Measurements from ENCODE around the gene FBXO31. TPM values are rescaled to one million over a fixed set of nuclear protein-coding genes. Genes with fewer than 3 reads are reported as not detected.

The FBXO31 gene
- total and polyA plus RNA-seq, 12 donors = 19.2 to 106 (median 65.9) TPM

DNA sequence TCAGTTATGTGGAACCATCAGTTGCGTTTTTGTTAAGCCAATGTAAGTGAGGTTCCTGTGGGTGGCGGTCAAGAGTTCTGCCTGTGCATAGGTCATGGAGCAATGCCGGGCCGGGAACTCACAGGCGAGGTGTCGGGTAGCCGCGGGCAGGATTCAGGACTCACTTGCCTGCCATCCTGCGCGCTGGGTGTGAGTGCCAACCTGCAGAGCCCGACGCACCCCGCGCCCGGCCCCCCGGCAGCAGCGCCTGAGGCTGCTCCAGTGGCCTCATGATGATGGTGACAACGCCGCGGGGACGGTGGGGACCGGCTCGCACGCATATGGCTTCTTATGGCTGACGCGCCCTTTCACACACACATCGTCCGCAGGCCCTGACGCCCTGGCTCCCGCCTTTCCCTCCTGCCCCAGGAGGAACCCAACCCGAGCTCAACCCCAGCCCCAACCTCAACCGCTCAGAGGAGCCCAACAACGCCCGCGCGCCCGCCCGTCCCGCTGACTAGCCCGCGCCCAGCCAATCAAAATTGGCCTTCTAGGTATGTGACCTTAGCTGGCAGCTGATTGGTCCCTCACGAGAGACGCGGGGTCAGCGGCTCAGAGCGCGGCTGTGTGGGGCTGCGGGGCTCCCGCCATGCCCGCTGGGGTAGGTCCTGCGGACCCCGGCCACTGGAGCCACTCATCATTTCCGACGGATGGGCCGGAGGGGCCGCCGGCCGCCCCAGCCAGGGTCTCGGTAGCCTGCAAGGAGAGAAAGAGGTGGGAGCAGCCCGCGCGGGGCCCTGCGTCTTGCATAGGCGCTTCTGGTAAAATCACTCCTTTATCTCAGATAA is 66.4 kb downstream of the FBXO31 start, which contains the start of gene C16orf95:
TSS of gene C16orf95 (minus strand) at position 470 of the 827 bp plus-strand sequence. CDS start at position 320, 150 bp downstream.
- Histone ChIP-seq H3K27ac (peak within 1 kb of the TSS; percentile 92 to 100 (median 96)), H3K36me3 (replicated peaks in 1 of 2) (no peaks in the 10 kb centered on the region), H3K9me3 (replicated peaks in 1 of 3) (no peaks in the 10 kb centered on the region), H3K4me3 (peak within 1 kb of the TSS in 3 of 4 donors; percentile 77 to 100 (median 96)), H3K27me3 (no peaks in the 10 kb centered on the region), H3K4me1 (replicated peaks in 1 of 2) (peaks cover 8 to 10% of the 10 kb centered on the region in 2 donors)
- peak; percentile 59 to 95 for TF ChIP-seq POLR2A (IDR thresholded peaks at IDR 0.05)
- peak; percentile 35 to 70 (median 63) for TF ChIP-seq CTCF (IDR thresholded peaks at IDR 0.05)
- intact Hi-C loops (cut with DNase I) = loop anchor here in 1 of 2 donors (10.0 kb wide), 1 partner anchor 318 kb away; no protein-coding TSS in a partner anchor
- 0 to 1% (median 1%) methylated on average over 10 to 64 of the region's 64 CpGs for WGBS, 4 donors
- DNase-seq = peak; percentile 97 to 99 (median 98)

DNA sequence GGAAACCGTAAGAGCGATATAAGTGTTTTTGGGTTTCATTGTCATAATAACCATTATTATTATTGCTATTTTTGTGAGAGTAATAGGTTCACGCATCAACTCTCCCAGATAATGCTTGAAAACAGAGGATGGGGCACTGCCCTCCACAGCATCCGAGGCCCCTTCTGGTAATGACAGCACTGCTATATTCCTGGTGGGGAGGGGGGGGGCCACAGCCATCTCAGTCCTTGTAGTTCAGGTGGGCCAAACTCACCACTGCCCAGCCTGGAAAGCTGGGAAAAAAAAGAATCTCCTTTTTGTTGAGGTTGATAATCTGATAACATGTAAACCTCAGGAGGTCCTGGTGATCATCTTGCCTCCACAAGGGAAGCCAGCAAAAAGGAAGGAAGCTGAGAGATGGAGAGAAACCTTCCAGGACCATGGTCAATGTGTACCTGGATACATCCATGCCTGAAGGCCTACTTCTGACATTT is 67.1 kb downstream of the FBXO31 start:
- H3K4me3 ChIP-seq = peak overlapping the region in 2 of 4 donors; percentile 77 to 96
- H3K27me3 ChIP-seq = no peaks in the 10 kb centered on the region
- peak overlapping the region; percentile 92 to 100 (median 96) for H3K27ac ChIP-seq
- intact Hi-C loops (cut with DNase I) = loop anchor here in 1 of 2 donors (10.0 kb wide), 1 partner anchor 318 kb away; no protein-coding TSS in a partner anchor
- H3K4me1 ChIP-seq (replicated peaks in 1 of 2) = peaks cover 8 to 10% of the 10 kb centered on the region in 2 donors
- no peaks in the 10 kb centered on the region for H3K9me3 ChIP-seq (replicated peaks in 1 of 3)
- H3K36me3 ChIP-seq (replicated peaks in 1 of 2) = no peaks in the 10 kb centered on the region
- TF ChIP-seq CTCF (IDR thresholded peaks at IDR 0.05) = no peak
- DNase-seq = peak in 1 of 7 donors; percentile 24
- 89 to 97% (median 95%) methylated on average over 4 of the region's 4 CpGs for WGBS, 4 donors

- H3K27ac ChIP-seq = no peak overlapping the region
- DNase-seq = no peak
- TF ChIP-seq POLR2A (IDR thresholded peaks at IDR 0.05) = no peak
- TF ChIP-seq CTCF (IDR thresholded peaks at IDR 0.05) = no peak
- intact Hi-C loops (cut with DNase I) = loop anchor here in 1 of 2 donors (10.0 kb wide), 1 partner anchor 320 kb away; no protein-coding TSS in a partner anchor
- 65 to 83% (median 76%) methylated on average over 7 to 10 of the region's 10 CpGs for WGBS, 4 donors
- no peaks in the 10 kb centered on the region for H3K36me3 ChIP-seq (replicated peaks in 1 of 2)
- peaks cover 8 to 10% of the 10 kb centered on the region in 2 donors for H3K4me1 ChIP-seq (replicated peaks in 1 of 2)
- H3K27me3 ChIP-seq = no peaks in the 10 kb centered on the region
- H3K9me3 ChIP-seq (replicated peaks in 1 of 3) = no peaks in the 10 kb centered on the region
- H3K4me3 ChIP-seq = no peak overlapping the region
Measured at GRCh38 chr16:87314990-87315420, 68.6 kb downstream of the FBXO31 start.

GRCh38 chr16:87312008-87312407 is 71.6 kb downstream of the FBXO31 start:
- Histone ChIP-seq H3K27me3 (no peaks in the 10 kb centered on the region), H3K36me3 (replicated peaks in 1 of 2) (no peaks in the 10 kb centered on the region), H3K4me1 (replicated peaks in 1 of 2) (no peaks in the 10 kb centered on the region), H3K4me3 (no peak overlapping the region), H3K27ac (no peak overlapping the region), H3K9me3 (replicated peaks in 1 of 3) (no peaks in the 10 kb centered on the region)
- DNase-seq = no peak
- intact Hi-C loops (cut with DNase I) = loop anchor here in 1 of 2 donors (10.0 kb wide), 1 partner anchor 323 kb away; no protein-coding TSS in a partner anchor
- 83 to 90% (median 85%) methylated on average over 7 of the region's 7 CpGs for WGBS, 4 donors
- TF ChIP-seq CTCF (IDR thresholded peaks at IDR 0.05) = no peak
- no peak for TF ChIP-seq POLR2A (IDR thresholded peaks at IDR 0.05)

Measured in adrenal gland (tissue), 12 donors.